Esophagus muscularis mucosa (tissue), 4 donors: ENCODE results near the gene DBN1. TPM values are rescaled to one million over a fixed set of nuclear protein-coding genes. Genes with fewer than 3 reads are reported as not detected.
A peak's percentile ranks its signal among the peaks of the same experiment; 100 is the strongest.

Experiments used
- DNase-seq: peaks from one replicate; pipeline ENCODE4 v3.0.0-alpha.2; 2017; ENCODE audit errors: extremely low spot score
- H3K27ac ChIP-seq, 4 donors: fragments of 200-600 bp; sonication (generic); replicated peaks in 1 of 4; 1 replicate in 3 of 4; 2 replicates in 1 of 4; pipeline ENCODE4 v1.5.1; 2016 to 2019; ENCODE audit warnings: mild to moderate bottlenecking in 1 of 4
- H3K27me3 ChIP-seq, 4 donors: fragments of 200-600 bp; sonication (generic); one replicate each; pipeline versions ENCODE4 v1.5.1 to v1.6.0; 2016 to 2019
- H3K36me3 ChIP-seq, 4 donors: fragments of 200-600 bp; sonication (generic); one replicate each; pipeline ENCODE4 v1.5.1; 2016 to 2019
- H3K4me1 ChIP-seq, 4 donors: fragments of 200-600 bp; sonication (generic); one replicate each; pipeline ENCODE4 v1.5.1; 2016 to 2019
- H3K4me3 ChIP-seq, 4 donors: fragments of 200-600 bp; sonication (generic); 1 replicate in 2 of 4; 2 replicates in 2 of 4; pipeline ENCODE4 v1.5.1; 2016 to 2019; ENCODE audit warnings: mild to moderate bottlenecking in 4 of 4, moderate library complexity in 1 of 4
- H3K9me3 ChIP-seq, 4 donors: fragments of 200-600 bp; sonication (generic); 1 replicate in 3 of 4; 2 replicates in 1 of 4; pipeline ENCODE4 v1.5.1; 2016 to 2019
- CTCF ChIP-seq, 3 experiments: fragments of 200-600 bp in 2 of 3; fragments of 450-650 bp in 1 of 3; sonication (generic) in 2 of 3; IDR thresholded peaks; one replicate each; pipeline ENCODE4 v1.5.1; 2017 to 2019; ENCODE audit warnings: antibody characterized with exemption in 3 of 3, mild to moderate bottlenecking in 2 of 3, moderate library complexity in 1 of 3
- EP300 ChIP-seq: sonication (generic); formaldehyde crosslinking; IDR thresholded peaks from one replicate; pipeline ENCODE4 v1.6.1; 2017; ENCODE audit warnings: antibody characterized with exemption
- POLR2A ChIP-seq: fragments of 450-650 bp; IDR thresholded peaks from one replicate; pipeline ENCODE4 v1.6.1; 2017; ENCODE audit warnings: antibody characterized with exemption, moderate library complexity, mild to moderate bottlenecking, low read depth
- POLR2AphosphoS5 ChIP-seq, 2 donors: sonication (generic); formaldehyde crosslinking; IDR thresholded peaks; one replicate each; pipeline ENCODE4 v1.6.1; 2017; ENCODE audit warnings: antibody characterized with exemption in 2 of 2
- WGBS: methylation state at CpG from one replicate; pipeline ENCODE4 v1.1.5; 2018; 5-methylcytosine and 5-hydroxymethylcytosine counted together
- intact Hi-C: fragments of 100-400 bp; cut with DNase I; formaldehyde crosslinking; loops from one replicate; pipeline ENCODE4 v1.15.1; 2023
- total RNA-seq, 4 donors: library from RNA; depleted of rRNA; stranded (reverse); fragments of >200 nt; gene quantifications; one replicate each; pipeline versions ENCODE4 v1.1.0 to v1.2.1, GENCODE V29; 2016

DBN1 gene
- total RNA-seq, 4 donors from 2014 or later, result 92.2 to 160 (median 130) TPM

DNA sequence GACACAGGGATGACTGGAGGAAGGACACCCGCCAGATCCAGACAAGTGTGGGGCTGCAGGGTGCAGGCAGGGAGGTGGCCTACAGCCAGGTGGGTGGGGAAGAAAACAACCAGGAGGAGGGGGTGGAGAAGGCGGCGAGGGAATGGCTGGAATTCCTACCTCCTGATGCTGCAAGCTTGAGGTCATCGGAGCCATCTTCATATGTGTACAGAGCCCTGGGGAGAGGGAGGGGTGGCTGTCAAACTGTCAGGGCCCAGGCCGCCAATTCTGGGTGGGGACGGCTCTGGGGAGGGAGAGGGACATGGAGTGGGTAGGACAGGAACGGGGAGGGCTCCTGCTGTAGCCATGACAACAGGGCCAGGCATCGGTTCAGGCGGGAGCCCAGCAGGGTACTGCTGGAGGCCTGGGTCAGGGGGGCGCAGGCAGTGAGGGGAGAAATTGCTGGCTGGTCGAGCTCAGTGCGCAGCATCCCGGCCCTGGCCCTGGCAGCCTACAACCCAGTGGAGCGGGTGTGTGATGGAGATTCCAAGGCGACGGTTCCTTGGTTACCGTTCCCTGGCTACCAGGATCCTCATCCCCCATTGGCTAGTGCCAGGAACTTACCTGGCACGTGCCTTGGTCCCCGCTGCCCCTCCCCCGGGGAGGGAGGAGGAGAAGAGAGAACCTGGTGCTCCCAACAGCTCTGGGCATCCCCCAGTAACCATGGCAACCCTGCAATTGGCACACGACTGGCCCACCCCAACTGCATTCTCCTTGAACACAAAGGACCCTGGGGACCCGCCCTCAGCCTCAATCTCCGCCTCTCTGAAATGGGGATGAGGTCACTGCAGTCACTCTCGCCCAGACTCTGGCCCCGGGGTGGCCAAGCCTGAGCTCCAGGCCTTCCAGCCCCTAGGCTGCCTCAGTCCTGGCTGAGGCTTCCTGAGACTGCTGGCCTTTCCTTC, 4.5 kb downstream of the DBN1 start:
- no peak for DNase-seq
- H3K4me3 ChIP-seq, result no peak overlapping the region
- H3K9me3 ChIP-seq, result no peaks in the 10 kb centered on the region
- TF ChIP-seq CTCF (IDR thresholded peaks at IDR 0.05) (no peak), POLR2AphosphoS5 (IDR thresholded peaks at IDR 0.05) (peak; percentile 27 to 52), POLR2A (no peak)
- 54% methylated on average over 14 of the region's 25 CpGs for WGBS
- peak overlapping the region; percentile 89 to 96 (median 94) for H3K27ac ChIP-seq
- H3K36me3 ChIP-seq, result peaks cover 11 to 46% (median 44%) of the 10 kb centered on the region in 4 donors
- peaks cover 46 to 58% (median 54%) of the 10 kb centered on the region in 4 donors for H3K4me1 ChIP-seq
- intact Hi-C loops, result no loop called here
- H3K27me3 ChIP-seq, result no peaks in the 10 kb centered on the region

DNA sequence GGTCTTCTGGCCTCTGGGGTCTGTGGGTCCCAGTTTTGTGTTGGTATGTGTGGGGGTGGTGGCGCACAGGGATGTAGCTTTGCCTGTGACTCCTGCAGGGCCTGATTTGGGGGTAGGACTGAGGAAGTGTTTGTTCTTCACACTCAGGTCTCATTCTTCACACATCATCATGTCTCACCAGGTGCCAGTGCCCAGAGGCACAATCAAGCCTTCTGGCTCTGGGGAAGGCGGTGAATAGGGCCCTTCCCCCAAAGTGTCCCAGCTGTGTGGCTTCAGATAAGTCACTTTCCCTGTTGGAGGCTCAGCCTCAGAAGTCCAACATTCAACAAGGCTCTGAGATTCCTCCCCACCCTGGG, 5.1 kb downstream of the DBN1 start:
- WGBS, result 83% methylated on average over 2 of the region's 2 CpGs
- intact Hi-C loops, result no loop called here

DNA sequence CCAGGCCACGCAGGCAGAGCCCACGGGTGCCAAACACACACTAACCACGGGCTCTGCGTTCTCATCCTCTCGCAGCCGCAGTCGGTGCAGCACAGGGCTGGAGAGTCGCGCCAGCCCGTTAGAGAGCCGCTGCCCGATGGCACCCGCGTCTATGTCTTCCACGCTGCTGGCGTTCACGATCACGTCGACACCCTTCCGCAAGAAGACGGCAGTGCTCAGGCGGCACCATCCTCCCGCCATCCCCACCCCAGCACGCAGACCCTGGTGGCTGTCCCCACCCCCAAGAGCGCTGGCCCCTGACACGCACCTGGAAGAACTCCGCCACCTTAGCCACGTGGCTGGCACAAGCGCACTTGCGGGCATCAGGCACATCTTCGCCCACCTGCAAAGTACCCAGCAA, 6.0 kb downstream of the DBN1 start:
- no peak for TF ChIP-seq CTCF (IDR thresholded peaks at IDR 0.05)
- H3K27ac ChIP-seq, result peak overlapping the region in 2 of 4 donors; percentile 47 to 89
- no peaks in the 10 kb centered on the region for H3K9me3 ChIP-seq
- H3K27me3 ChIP-seq, result no peaks in the 10 kb centered on the region
- peaks cover 42 to 47% (median 44%) of the 10 kb centered on the region in 4 donors for H3K4me1 ChIP-seq
- intact Hi-C loops, result no loop called here
- WGBS, result 93% methylated on average over 29 of the region's 31 CpGs
- H3K36me3 ChIP-seq, result peaks cover 11 to 57% (median 47%) of the 10 kb centered on the region in 4 donors
- no peak overlapping the region for H3K4me3 ChIP-seq
- DNase-seq, result no peak

More for the DNA sequence above, 5.1 kb downstream of the DBN1 start:
- H3K4me3 ChIP-seq, result no peak overlapping the region
- H3K27ac ChIP-seq, result peak overlapping the region in 2 of 4 donors; percentile 47 to 89
- peaks cover 44 to 52% (median 49%) of the 10 kb centered on the region in 4 donors for H3K4me1 ChIP-seq
- no peak for DNase-seq
- peaks cover 11 to 51% (median 46%) of the 10 kb centered on the region in 4 donors for H3K36me3 ChIP-seq
- no peaks in the 10 kb centered on the region for H3K9me3 ChIP-seq
- no peak for TF ChIP-seq EP300
- no peak for TF ChIP-seq POLR2A
- TF ChIP-seq CTCF (IDR thresholded peaks at IDR 0.05), result no peak
- no peak for TF ChIP-seq POLR2AphosphoS5 (IDR thresholded peaks at IDR 0.05)
- H3K27me3 ChIP-seq, result no peaks in the 10 kb centered on the region

GRCh38 chr5:177466861-177467260, 6.6 kb downstream of the DBN1 start:
- 93% methylated on average over 25 of the region's 25 CpGs for WGBS
- H3K4me1 ChIP-seq, result peaks cover 37 to 47% (median 41%) of the 10 kb centered on the region in 4 donors
- intact Hi-C loops, result no loop called here
- no peaks in the 10 kb centered on the region for H3K27me3 ChIP-seq
- no peak overlapping the region for H3K27ac ChIP-seq
- H3K4me3 ChIP-seq, result no peak overlapping the region
- H3K36me3 ChIP-seq, result peaks cover 11 to 62% (median 47%) of the 10 kb centered on the region in 4 donors
- no peaks in the 10 kb centered on the region for H3K9me3 ChIP-seq
- no peak for TF ChIP-seq POLR2A
- TF ChIP-seq EP300, result no peak
- TF ChIP-seq POLR2AphosphoS5 (IDR thresholded peaks at IDR 0.05), result no peak
- no peak for TF ChIP-seq CTCF (IDR thresholded peaks at IDR 0.05)
- DNase-seq, result no peak
